Keratinocyte (primary cell): ENCODE measurements around the gene LRRC42.

Experiments used
- CTCF ChIP-seq, 3 experiments: IDR thresholded peaks in 1 of 3; conservative IDR thresholded peaks in 1 of 3; optimal IDR thresholded peaks in 1 of 3; 2 replicates in 2 of 3; 3 replicates in 1 of 3; pipeline versions ENCODE3 to v1.5.1; 2011; ENCODE audit warnings: low read length in 3 of 3, mild to moderate bottlenecking in 3 of 3, moderate library complexity in 2 of 3, control low read depth in 1 of 3, inconsistent platforms in 1 of 3; ENCODE audit not compliant: insufficient read depth in 2 of 3; ENCODE audit errors: extremely low read depth in 1 of 3
- EZH2 ChIP-seq: IDR thresholded peaks from one replicate; pipeline ENCODE4 v1.6.1; 2012; ENCODE audit warnings: inconsistent platforms, mild to moderate bottlenecking, low read length, moderate library complexity

GRCh38 chr1:53999920-54000319 is 53.8 kb downstream of the LRRC42 start:
- TF ChIP-seq CTCF (optimal IDR thresholded peaks at IDR 0.05 in 1 of 3, IDR thresholded peaks at IDR 0.05 in 1 of 3, conservative IDR thresholded peaks at IDR 0.05 in 1 of 3; ENCODE audit: extremely low read depth in 1 of 3, insufficient read depth in 2 of 3, low read length in 3 of 3) (no peak), EZH2 (no peak)
